NCI-H510A (cell line): ENCODE data around the gene HDAC1.
"Not testable (repeated sequence)": the region's sequence is repeated elsewhere in the genome, so short reads cannot be mapped to it uniquely, and the experiment has no call there.

ENCODE experiments used
- DNase-seq: peaks from one replicate; lab custom pipeline; 2025; lab: John Stamatoyannopoulos, UW

Gene HDAC1

GRCh38 chr1:32349211-32349708 lies 57.4 kb downstream of the HDAC1 start:
- no peak for DNase-seq

GRCh38 chr1:32350785-32351398 lies 59.0 kb downstream of the HDAC1 start:
- DNase-seq: peak; percentile 51

GRCh38 chr1:32351399-32352238 lies 59.7 kb downstream of the HDAC1 start:
- DNase-seq: peak; percentile 89

GRCh38 chr1:32352239-32352745 lies 60.4 kb downstream of the HDAC1 start:
- DNase-seq: no peak

GRCh38 chr1:32352831-32353383 lies 61.0 kb downstream of the HDAC1 start:
- no peak for DNase-seq

- DNase-seq: no peak
These were observed 61.5 kb downstream of the HDAC1 start for GRCh38 chr1:32353431-32353830.

- DNase-seq: no peak
These were observed 62.1 kb downstream of the HDAC1 start for GRCh38 chr1:32353886-32354570.

GRCh38 chr1:32355778-32356177 lies 63.9 kb downstream of the HDAC1 start:
- DNase-seq: not testable (repeated sequence)

GRCh38 chr1:32356478-32356877 lies 64.6 kb downstream of the HDAC1 start:
- no peak for DNase-seq

- no peak for DNase-seq
These were observed 65.7 kb downstream of the HDAC1 start for GRCh38 chr1:32357614-32358013.

GRCh38 chr1:32358435-32358834 lies 66.6 kb downstream of the HDAC1 start:
- no peak for DNase-seq

GRCh38 chr1:32361308-32361673 lies 69.4 kb downstream of the HDAC1 start:
- DNase-seq: no peak

- DNase-seq: no peak
These were observed 70.0 kb downstream of the HDAC1 start for GRCh38 chr1:32361674-32362473.

GRCh38 chr1:32362474-32363313 lies 70.8 kb downstream of the HDAC1 start, which contains the start of the genes FAM229A and TSSK3:
Gene FAM229A, minus strand, starts transcription at chr1:32362485. Its CDS starts 394 bp downstream, at chr1:32362091.
Gene TSSK3, plus strand, starts transcription at chr1:32362539. Its CDS starts 163 bp downstream, at chr1:32362702.
- no peak for DNase-seq

- no peak for DNase-seq
These were observed 71.8 kb downstream of the HDAC1 start for GRCh38 chr1:32363713-32364112.

- DNase-seq: no peak
These were observed 73.0 kb downstream of the HDAC1 start for GRCh38 chr1:32364836-32365235.

GRCh38 chr1:32365445-32365844 lies 73.6 kb downstream of the HDAC1 start:
- DNase-seq: no peak

- no peak for DNase-seq
These were observed 76.2 kb downstream of the HDAC1 start for GRCh38 chr1:32367912-32368635.

- no peak for DNase-seq
These were observed 80.4 kb downstream of the HDAC1 start for GRCh38 chr1:32372149-32372756.
